NT2/D1 (cell line): ENCODE data around the gene WDR70.

Experiments used
- DNase-seq: peaks from one replicate; pipeline ENCODE4 v3.0.0-alpha.2; 2011; ENCODE audit warnings: low read depth, low spot score
- H3K27me3 ChIP-seq: 2 replicates; pipeline ENCODE4 v1.6.0; 2011; ENCODE audit warnings: mild to moderate bottlenecking; ENCODE audit not compliant: insufficient read length, insufficient read depth
- H3K36me3 ChIP-seq: 2 replicates; pipeline ENCODE4 v1.6.1; 2011; ENCODE audit warnings: mild to moderate bottlenecking, low read length, mixed read lengths; ENCODE audit not compliant: insufficient read depth, insufficient read length
- H3K4me1 ChIP-seq: 2 replicates; pipeline ENCODE4 v1.5.1; 2011; ENCODE audit not compliant: insufficient read depth, insufficient read length
- H3K4me3 ChIP-seq: 2 replicates; pipeline ENCODE4 v1.5.1; 2011; ENCODE audit warnings: low read depth; ENCODE audit not compliant: insufficient read length
- H3K9ac ChIP-seq: 2 replicates; pipeline ENCODE4 v1.6.0; 2011; ENCODE audit warnings: low read depth; ENCODE audit not compliant: insufficient read length
- H3K9me3 ChIP-seq: 2 replicates; pipeline ENCODE4 v1.5.1; 2011; ENCODE audit warnings: mild to moderate bottlenecking, low read length; ENCODE audit not compliant: insufficient read depth
- SUZ12 ChIP-seq: IDR thresholded peaks from 2 replicates; pipeline ENCODE4 v1.6.1; 2011; ENCODE audit not compliant: insufficient read length, insufficient read depth; ENCODE audit errors: extremely low read depth
- YY1 ChIP-seq: IDR thresholded peaks from 2 replicates; pipeline ENCODE4 v1.6.1; 2011; ENCODE audit not compliant: insufficient read length, insufficient read depth
- ZNF274 ChIP-seq: IDR thresholded peaks from 2 replicates; pipeline ENCODE4 v1.6.1; 2011; ENCODE audit warnings: mild to moderate bottlenecking, low read depth, low read length

The WDR70 gene

GRCh38 chr5:37568893-37569292, 189.8 kb downstream of the WDR70 start:
- TF ChIP-seq SUZ12 (no peak), ZNF274 (no peak), YY1 (no peak)
- no peak for DNase-seq
- Histone ChIP-seq H3K27me3 (no peaks in the 10 kb centered on the region), H3K9ac (no peak overlapping the region), H3K36me3 (no peaks in the 10 kb centered on the region), H3K9me3 (no peaks in the 10 kb centered on the region), H3K4me1 (no peaks in the 10 kb centered on the region), H3K4me3 (no peak overlapping the region)

- Histone ChIP-seq H3K36me3 (no peaks in the 10 kb centered on the region), H3K27me3 (no peaks in the 10 kb centered on the region), H3K4me1 (no peaks in the 10 kb centered on the region), H3K9ac (no peak overlapping the region), H3K9me3 (no peaks in the 10 kb centered on the region), H3K4me3 (no peak overlapping the region)
- DNase-seq = no peak
- TF ChIP-seq ZNF274 = no peak
- TF ChIP-seq YY1 = no peak
- no peak for TF ChIP-seq SUZ12
These were observed 190.3 kb downstream of the WDR70 start for GRCh38 chr5:37569466-37569865.

- Histone ChIP-seq H3K9ac (no peak overlapping the region), H3K4me3 (no peak overlapping the region), H3K27me3 (no peaks in the 10 kb centered on the region), H3K36me3 (no peaks in the 10 kb centered on the region), H3K4me1 (no peaks in the 10 kb centered on the region), H3K9me3 (no peaks in the 10 kb centered on the region)
- no peak for DNase-seq
- TF ChIP-seq ZNF274 = no peak
- no peak for TF ChIP-seq YY1
- TF ChIP-seq SUZ12 = no peak
These were observed 191.5 kb downstream of the WDR70 start for GRCh38 chr5:37570597-37570996.

GRCh38 chr5:37571985-37572384, 192.9 kb downstream of the WDR70 start:
- H3K4me3 ChIP-seq = no peak overlapping the region

DNA sequence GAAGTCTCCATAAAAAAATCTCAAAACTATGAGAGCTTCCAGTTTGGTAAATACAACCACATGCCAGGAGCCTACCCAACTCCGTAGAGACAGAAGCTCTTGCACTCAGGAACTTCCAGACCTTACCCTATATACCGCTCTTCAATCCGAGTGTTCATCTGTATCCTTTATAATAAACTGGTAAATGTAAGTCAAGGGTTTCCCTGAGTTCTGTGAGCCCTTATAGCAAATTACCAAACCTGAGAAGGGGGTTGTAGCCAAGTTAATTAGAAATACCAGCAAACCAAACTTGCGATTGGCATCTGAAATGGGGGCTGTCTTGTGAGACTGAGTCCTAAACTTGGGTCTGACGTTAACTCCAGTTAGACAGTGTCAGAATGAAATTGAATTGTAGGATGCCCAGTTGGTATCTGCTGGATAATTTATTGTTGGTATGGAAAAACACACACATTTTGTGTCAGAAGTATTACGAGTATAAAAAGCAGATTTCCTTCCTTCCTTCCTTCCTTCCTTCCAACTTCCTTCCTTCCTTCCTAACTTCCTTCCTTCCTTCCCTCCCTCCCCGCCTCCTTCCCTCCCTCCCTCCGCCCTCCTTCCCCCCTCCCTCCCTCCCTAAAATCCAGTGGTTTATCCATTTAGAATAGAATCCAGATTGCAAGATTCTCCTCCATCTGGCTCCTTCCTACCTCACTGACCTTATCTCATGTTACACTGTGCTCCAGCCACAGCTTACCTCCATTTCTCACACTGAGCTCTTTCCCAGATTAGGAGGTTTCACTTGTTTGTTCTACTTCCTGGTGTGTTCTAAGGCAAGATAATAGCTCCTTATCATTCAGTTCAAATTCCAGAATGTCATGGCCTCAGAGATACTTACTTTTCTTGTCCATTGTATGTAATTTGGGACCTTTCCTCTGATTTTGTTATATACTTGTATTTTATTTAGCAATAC, 196.7 kb downstream of the WDR70 start:
- no peaks in the 10 kb centered on the region for H3K9me3 ChIP-seq
- H3K4me1 ChIP-seq = no peaks in the 10 kb centered on the region
- no peak for DNase-seq
- H3K36me3 ChIP-seq = no peaks in the 10 kb centered on the region
- no peak overlapping the region for H3K4me3 ChIP-seq
- no peaks in the 10 kb centered on the region for H3K27me3 ChIP-seq
- no peak overlapping the region for H3K9ac ChIP-seq
- TF ChIP-seq SUZ12 (no peak), ZNF274 (no peak), YY1 (no peak)

More at GRCh38 chr5:37571985-37572384, 192.9 kb downstream of the WDR70 start:
- no peaks in the 10 kb centered on the region for H3K36me3 ChIP-seq
- TF ChIP-seq SUZ12 = no peak
- no peak overlapping the region for H3K9ac ChIP-seq
- no peaks in the 10 kb centered on the region for H3K27me3 ChIP-seq
- no peaks in the 10 kb centered on the region for H3K9me3 ChIP-seq
- H3K4me1 ChIP-seq = no peaks in the 10 kb centered on the region
- DNase-seq = no peak

- no peaks in the 10 kb centered on the region for H3K4me1 ChIP-seq
- H3K27me3 ChIP-seq = no peaks in the 10 kb centered on the region
- no peak overlapping the region for H3K4me3 ChIP-seq
- TF ChIP-seq SUZ12 (no peak), YY1 (no peak), ZNF274 (no peak)
- H3K9ac ChIP-seq = no peak overlapping the region
- H3K9me3 ChIP-seq = no peaks in the 10 kb centered on the region
- H3K36me3 ChIP-seq = no peaks in the 10 kb centered on the region
- no peak for DNase-seq
These were observed 197.4 kb downstream of the WDR70 start for GRCh38 chr5:37576552-37576951.

DNA sequence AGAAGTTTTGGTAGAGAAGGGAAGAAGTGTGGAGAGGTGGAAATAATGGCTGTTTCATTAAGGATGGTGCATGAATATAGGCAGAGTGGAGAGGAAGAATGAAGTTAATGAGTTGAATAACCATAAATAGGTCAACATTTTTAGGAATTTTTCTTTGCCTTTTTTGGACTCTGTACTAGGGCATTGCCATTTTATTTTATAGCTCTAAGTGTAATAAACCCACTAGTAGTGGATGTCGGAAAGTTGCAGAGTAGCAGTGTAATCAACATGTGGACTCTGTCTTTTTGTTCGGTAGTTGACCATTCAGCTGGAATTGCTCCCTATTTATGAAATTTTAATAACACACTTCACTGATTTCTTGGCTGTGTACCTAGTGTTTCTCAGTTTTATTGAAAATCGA, 199.1 kb downstream of the WDR70 start:
- Histone ChIP-seq H3K4me3 (no peak overlapping the region), H3K4me1 (no peaks in the 10 kb centered on the region), H3K27me3 (no peaks in the 10 kb centered on the region), H3K36me3 (no peaks in the 10 kb centered on the region), H3K9ac (no peak overlapping the region), H3K9me3 (no peaks in the 10 kb centered on the region)
- DNase-seq = no peak
- TF ChIP-seq ZNF274 = no peak
- no peak for TF ChIP-seq SUZ12
- TF ChIP-seq YY1 = no peak

DNA sequence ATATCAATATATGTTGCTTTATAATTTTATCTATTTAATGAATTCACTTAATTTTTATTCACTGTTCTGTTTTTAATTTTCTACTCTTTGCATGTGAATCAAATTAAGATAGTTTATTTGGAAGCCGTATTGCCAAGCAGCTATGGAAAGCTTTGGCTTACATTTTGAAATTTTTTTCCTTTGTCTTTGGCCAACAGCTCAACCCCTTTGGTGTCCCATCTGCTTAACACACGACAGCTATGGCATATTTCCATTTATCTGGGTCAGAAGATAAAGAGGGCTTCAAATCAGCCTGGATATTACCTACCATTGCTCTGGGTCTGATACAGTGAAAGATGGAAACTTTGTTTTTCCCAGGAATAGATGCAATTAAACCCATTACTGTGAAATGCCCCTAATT, 201.0 kb downstream of the WDR70 start:
- Histone ChIP-seq H3K4me3 (no peak overlapping the region), H3K27me3 (no peaks in the 10 kb centered on the region), H3K4me1 (no peaks in the 10 kb centered on the region), H3K9ac (no peak overlapping the region), H3K9me3 (no peaks in the 10 kb centered on the region), H3K36me3 (no peaks in the 10 kb centered on the region)
- TF ChIP-seq YY1 (no peak), SUZ12 (no peak), ZNF274 (no peak)
- no peak for DNase-seq
